Measurements from ENCODE around the gene SGO1.

GRCh38 chr3:20186600-20187004 lies 596 bp upstream of the SGO1 start:
- TF ChIP-seq CTCF (IDR thresholded peaks at IDR 0.05) = no peak
- TF ChIP-seq EP300 (IDR thresholded peaks at IDR 0.05) = no peak
- TF ChIP-seq POLR2AphosphoS5 (IDR thresholded peaks at IDR 0.05) = no peak
- no peak for TF ChIP-seq POLR2A (IDR thresholded peaks at IDR 0.05; ENCODE audit: low read depth)
